ES-I3 (cell line): ENCODE measurements around the gene NT5M.

Experiments used
- H3K36me3 ChIP-seq: 2 replicates; pipeline ENCODE4 v1.6.1; 2013; ENCODE audit warnings: mild to moderate bottlenecking, low read length, control low read depth, moderate library complexity; ENCODE audit not compliant: insufficient read depth
- H3K4me1 ChIP-seq: 2 replicates; pipeline ENCODE4 v1.6.1; 2013; ENCODE audit warnings: mild to moderate bottlenecking, control low read depth, low read length; ENCODE audit not compliant: insufficient read depth
- H3K9ac ChIP-seq: 2 replicates; pipeline ENCODE4 v1.6.1; 2013; ENCODE audit warnings: low read depth, mild to moderate bottlenecking, low read length, moderate library complexity
- H3K9me3 ChIP-seq: 2 replicates; pipeline ENCODE4 v1.6.1; 2013; ENCODE audit warnings: mild to moderate bottlenecking, low read length, moderate library complexity; ENCODE audit not compliant: control insufficient read depth, insufficient read depth

The NT5M gene

GRCh38 chr17:17315142-17315821 is 12.1 kb downstream of the NT5M start:
- Histone ChIP-seq H3K9me3 (no peaks in the 10 kb centered on the region), H3K36me3 (no peaks in the 10 kb centered on the region), H3K4me1 (no peaks in the 10 kb centered on the region), H3K9ac (no peak overlapping the region)

DNA sequence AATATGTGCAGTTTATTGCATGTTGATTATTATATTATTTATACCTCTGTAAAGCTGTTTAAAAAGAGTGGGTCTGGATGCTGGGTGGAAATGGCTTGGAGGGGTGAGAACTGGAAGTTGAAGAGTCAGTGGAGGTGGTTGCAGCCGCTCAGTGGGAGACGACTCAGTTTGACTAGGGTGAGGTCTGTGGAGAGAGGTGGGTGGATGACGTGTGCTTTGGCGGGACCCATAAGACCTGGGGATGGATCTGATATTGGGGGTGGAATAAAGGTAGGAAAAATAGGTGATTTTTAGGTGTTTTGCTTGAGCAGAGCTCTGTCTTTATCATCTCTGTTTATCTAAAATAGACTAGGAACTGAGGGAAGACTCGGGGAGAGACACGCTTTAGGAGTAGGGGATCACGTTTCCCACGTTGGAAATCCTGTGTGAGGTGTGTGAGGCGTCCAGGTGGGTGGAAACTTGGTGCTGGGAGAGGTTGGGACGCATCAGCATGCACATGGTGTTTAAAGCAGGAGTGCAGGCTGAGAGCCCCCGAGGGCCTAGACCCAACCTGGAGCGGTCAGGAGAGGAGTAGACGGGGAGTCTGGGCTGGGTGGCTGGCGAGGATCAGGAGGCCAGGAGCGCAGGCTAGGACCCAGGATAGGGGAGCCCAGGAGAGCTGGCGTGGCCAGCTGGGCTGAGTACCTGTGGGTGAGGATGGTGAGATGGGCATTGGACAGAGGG is 17.2 kb downstream of the NT5M start:
- Histone ChIP-seq H3K36me3 (no peaks in the 10 kb centered on the region), H3K9ac (no peak overlapping the region), H3K4me1 (no peaks in the 10 kb centered on the region), H3K9me3 (no peaks in the 10 kb centered on the region)

GRCh38 chr17:17320911-17321220 is 17.7 kb downstream of the NT5M start:
- Histone ChIP-seq H3K9me3 (no peaks in the 10 kb centered on the region), H3K9ac (no peak overlapping the region), H3K36me3 (no peaks in the 10 kb centered on the region), H3K4me1 (no peaks in the 10 kb centered on the region)

- Histone ChIP-seq H3K9me3 (no peaks in the 10 kb centered on the region), H3K36me3 (no peaks in the 10 kb centered on the region), H3K4me1 (no peaks in the 10 kb centered on the region), H3K9ac (no peak overlapping the region)
Observed at GRCh38 chr17:17321356-17322025, 18.3 kb downstream of the NT5M start.

DNA sequence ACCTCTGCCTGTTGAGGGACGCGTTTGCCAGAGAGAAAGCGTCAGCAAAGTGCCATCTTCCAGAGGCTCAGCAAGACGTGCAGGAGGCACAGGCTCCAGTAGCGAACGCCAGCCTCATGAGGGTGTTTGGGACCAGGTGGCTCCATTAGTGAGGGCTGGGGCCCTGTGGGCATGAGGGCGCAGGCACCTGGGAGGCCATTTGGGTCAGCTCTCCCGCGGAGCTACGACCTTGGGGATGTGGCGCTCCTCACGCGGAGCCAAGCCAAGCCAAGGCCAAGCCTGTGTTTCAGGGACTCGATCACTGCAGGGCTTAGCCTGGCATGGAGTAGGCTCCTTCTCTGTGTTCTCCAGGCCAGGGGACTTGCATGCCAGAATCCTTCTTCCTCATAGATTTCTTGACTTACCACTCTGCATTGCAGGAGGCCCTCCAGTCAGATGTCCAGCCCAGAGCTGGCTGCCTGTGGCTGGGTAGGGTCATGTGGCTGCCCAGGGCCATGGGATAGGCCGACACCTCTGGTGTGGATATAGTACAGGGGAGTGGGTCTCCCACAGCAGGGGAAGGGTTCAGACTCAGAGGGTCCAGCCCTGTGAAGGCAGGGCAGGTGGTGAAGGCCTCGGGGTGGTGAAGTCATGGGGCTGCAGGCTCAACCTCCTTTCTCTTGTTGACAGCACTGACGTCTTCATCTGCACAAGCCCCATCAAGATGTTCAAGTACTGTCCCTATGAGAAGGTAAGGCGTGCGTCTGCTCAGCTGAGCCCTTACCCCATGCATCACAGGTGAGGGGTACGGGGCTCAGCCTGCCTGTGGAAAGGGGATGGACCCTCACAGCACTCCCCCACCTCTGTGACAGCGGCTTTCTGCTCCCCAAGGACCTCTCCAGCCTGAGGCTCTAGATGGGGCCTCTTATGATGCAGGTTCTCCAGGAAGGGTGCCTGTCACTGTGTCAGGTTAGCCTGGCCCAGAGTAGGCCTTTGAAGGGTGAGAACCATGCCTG is 19.6 kb downstream of the NT5M start:
- Histone ChIP-seq H3K9me3 (no peaks in the 10 kb centered on the region), H3K4me1 (no peaks in the 10 kb centered on the region), H3K9ac (no peak overlapping the region), H3K36me3 (no peaks in the 10 kb centered on the region)

GRCh38 chr17:17324616-17325015 is 21.4 kb downstream of the NT5M start:
- H3K9me3 ChIP-seq: no peaks in the 10 kb centered on the region
- H3K9ac ChIP-seq: no peak overlapping the region
- H3K36me3 ChIP-seq: no peaks in the 10 kb centered on the region
- no peaks in the 10 kb centered on the region for H3K4me1 ChIP-seq

- no peaks in the 10 kb centered on the region for H3K4me1 ChIP-seq
- no peaks in the 10 kb centered on the region for H3K36me3 ChIP-seq
- H3K9ac ChIP-seq: no peak overlapping the region
- no peaks in the 10 kb centered on the region for H3K9me3 ChIP-seq
Observed at GRCh38 chr17:17325228-17325627, 22.1 kb downstream of the NT5M start.

GRCh38 chr17:17325816-17326215 is 22.6 kb downstream of the NT5M start:
- no peak overlapping the region for H3K9ac ChIP-seq
- H3K9me3 ChIP-seq: no peaks in the 10 kb centered on the region
- no peaks in the 10 kb centered on the region for H3K4me1 ChIP-seq
- H3K36me3 ChIP-seq: no peaks in the 10 kb centered on the region

GRCh38 chr17:17326275-17326875 is 23.2 kb downstream of the NT5M start:
- H3K9me3 ChIP-seq: no peaks in the 10 kb centered on the region
- H3K9ac ChIP-seq: no peak overlapping the region
- no peaks in the 10 kb centered on the region for H3K4me1 ChIP-seq
- H3K36me3 ChIP-seq: no peaks in the 10 kb centered on the region

DNA sequence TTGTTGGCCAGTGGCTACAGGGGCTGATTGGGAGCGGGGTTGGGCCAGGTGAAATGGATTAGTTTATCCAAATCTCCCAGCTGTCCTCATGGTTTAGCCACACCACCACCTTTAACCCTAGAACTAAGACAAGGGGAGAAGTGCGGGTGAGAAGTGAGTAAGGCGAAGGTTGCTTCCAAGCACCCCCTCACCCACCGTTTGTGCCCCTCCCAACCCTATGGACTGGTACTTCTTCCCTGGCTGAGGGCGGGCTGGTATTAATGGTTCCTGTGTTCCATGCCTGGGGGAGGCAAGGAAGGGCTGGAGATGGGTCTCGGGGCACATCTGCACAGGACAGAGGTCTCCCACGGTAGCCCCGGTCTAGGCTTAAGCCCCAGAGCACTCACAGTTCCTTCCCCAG is 25.1 kb downstream of the NT5M start:
- no peaks in the 10 kb centered on the region for H3K9me3 ChIP-seq
- H3K4me1 ChIP-seq: no peaks in the 10 kb centered on the region
- H3K9ac ChIP-seq: no peak overlapping the region
- H3K36me3 ChIP-seq: no peaks in the 10 kb centered on the region

DNA sequence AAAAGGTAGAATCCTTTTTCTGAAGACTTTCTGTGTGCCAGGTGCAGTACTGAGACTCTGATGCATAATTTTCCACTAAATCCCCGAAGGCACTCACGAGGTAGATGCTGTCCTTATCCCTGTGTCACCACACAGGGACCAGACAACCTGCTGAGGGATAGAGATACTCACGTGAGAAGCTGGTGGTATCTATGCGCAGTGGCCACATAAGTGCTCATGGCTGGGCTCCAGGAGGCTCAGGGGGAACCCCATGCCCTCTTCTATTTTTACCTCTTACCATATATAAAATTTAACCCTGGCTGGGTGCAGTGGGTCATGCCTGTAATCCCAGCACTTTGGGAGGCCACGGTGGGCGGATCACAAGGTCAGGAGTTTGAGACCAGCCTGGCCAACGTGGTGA is 38.3 kb downstream of the NT5M start:
- H3K36me3 ChIP-seq: no peaks in the 10 kb centered on the region
- no peaks in the 10 kb centered on the region for H3K9me3 ChIP-seq
- H3K9ac ChIP-seq: no peak overlapping the region
- H3K4me1 ChIP-seq: no peaks in the 10 kb centered on the region

GRCh38 chr17:17342242-17342945 is 39.2 kb downstream of the NT5M start:
- no peak overlapping the region for H3K9ac ChIP-seq
- no peaks in the 10 kb centered on the region for H3K36me3 ChIP-seq
- no peaks in the 10 kb centered on the region for H3K9me3 ChIP-seq
- H3K4me1 ChIP-seq: no peaks in the 10 kb centered on the region

DNA sequence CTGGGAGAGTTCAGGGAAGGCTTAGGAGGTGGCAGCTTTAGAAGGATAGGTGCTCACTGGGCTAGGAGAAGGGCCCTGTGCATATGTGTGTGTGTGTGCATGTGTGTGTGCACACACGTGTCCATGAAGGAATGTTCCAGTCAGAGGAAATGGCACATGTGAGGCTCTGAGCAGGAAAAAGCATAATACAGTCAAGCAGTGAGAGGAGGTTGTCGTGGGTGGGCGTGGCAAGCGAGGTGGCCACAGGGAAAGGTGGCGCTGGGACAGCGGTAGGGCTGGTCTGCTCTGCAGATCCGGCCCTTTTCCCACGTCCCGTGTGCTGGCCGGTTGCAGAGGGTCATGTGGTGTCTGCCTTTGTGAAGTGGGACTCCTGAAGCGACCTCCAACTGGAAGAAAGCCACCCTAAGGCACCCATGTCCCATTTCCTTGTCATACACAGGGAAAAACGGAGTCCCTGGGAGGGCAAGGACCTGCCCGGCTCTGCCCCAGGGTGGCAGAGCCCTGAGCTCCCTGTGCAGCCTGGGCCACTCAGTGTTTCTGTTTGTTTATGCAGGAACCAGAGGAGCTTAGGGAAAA is 40.1 kb downstream of the NT5M start:
- no peaks in the 10 kb centered on the region for H3K36me3 ChIP-seq
- H3K9me3 ChIP-seq: no peaks in the 10 kb centered on the region
- H3K9ac ChIP-seq: no peak overlapping the region
- no peaks in the 10 kb centered on the region for H3K4me1 ChIP-seq
